ENCODE data around the gene APOL5.
"Not testable (repeated sequence)": the region's sequence is repeated elsewhere in the genome, so short reads cannot be mapped to it uniquely, and the experiment has no call there.

The APOL5 gene

GRCh38 chr22:35734517-35734827 is 16.8 kb downstream of the APOL5 start:
- TF ChIP-seq CTCF (conservative IDR thresholded peaks at IDR 0.05; ENCODE audit: low read depth, low read length): no peak
- no peak overlapping the region for H3K4me3 ChIP-seq (ENCODE audit: low read depth, low read length)
- DNase-seq (ENCODE audit: low read depth): no peak

GRCh38 chr22:35735542-35735941 is 17.9 kb downstream of the APOL5 start:
- DNase-seq (ENCODE audit: low read depth): no peak
- no peak overlapping the region for H3K4me3 ChIP-seq (ENCODE audit: low read depth, low read length)
- no peak for TF ChIP-seq CTCF (conservative IDR thresholded peaks at IDR 0.05; ENCODE audit: low read depth, low read length)

- no peak overlapping the region for H3K4me3 ChIP-seq (ENCODE audit: low read depth, low read length)
- no peak for DNase-seq (ENCODE audit: low read depth)
- TF ChIP-seq CTCF (conservative IDR thresholded peaks at IDR 0.05; ENCODE audit: low read depth, low read length): no peak
These were observed 18.5 kb downstream of the APOL5 start for GRCh38 chr22:35736166-35736565.

GRCh38 chr22:35736701-35737100 is 19.0 kb downstream of the APOL5 start:
- no peak for DNase-seq (ENCODE audit: low read depth)
- no peak overlapping the region for H3K4me3 ChIP-seq (ENCODE audit: low read depth, low read length)
- TF ChIP-seq CTCF (conservative IDR thresholded peaks at IDR 0.05; ENCODE audit: low read depth, low read length): no peak

- DNase-seq (ENCODE audit: low read depth); H3K4me3 ChIP-seq (ENCODE audit: low read depth, low read length): not testable (repeated sequence)
These were observed 20.2 kb downstream of the APOL5 start for GRCh38 chr22:35737886-35738285.

- DNase-seq (ENCODE audit: low read depth): no peak
- TF ChIP-seq CTCF (conservative IDR thresholded peaks at IDR 0.05; ENCODE audit: low read depth, low read length): peak; percentile 44
These were observed 21.6 kb downstream of the APOL5 start for GRCh38 chr22:35739076-35739930.

GRCh38 chr22:35739931-35740380 is 22.3 kb downstream of the APOL5 start:
- DNase-seq (ENCODE audit: low read depth): no peak
- H3K4me3 ChIP-seq (ENCODE audit: low read depth, low read length): no peak overlapping the region
- no peak for TF ChIP-seq CTCF (conservative IDR thresholded peaks at IDR 0.05; ENCODE audit: low read depth, low read length)

More at GRCh38 chr22:35739076-35739930, 21.6 kb downstream of the APOL5 start:
- no peak overlapping the region for H3K4me3 ChIP-seq (ENCODE audit: low read depth, low read length)
